ENCODE results near the gene LITAF. TPM values are rescaled to one million over a fixed set of nuclear protein-coding genes. Genes with fewer than 3 reads are reported as not detected.

LITAF gene
- total RNA-seq, 1 experiment from 2014 or later: 73.0 TPM

DNA sequence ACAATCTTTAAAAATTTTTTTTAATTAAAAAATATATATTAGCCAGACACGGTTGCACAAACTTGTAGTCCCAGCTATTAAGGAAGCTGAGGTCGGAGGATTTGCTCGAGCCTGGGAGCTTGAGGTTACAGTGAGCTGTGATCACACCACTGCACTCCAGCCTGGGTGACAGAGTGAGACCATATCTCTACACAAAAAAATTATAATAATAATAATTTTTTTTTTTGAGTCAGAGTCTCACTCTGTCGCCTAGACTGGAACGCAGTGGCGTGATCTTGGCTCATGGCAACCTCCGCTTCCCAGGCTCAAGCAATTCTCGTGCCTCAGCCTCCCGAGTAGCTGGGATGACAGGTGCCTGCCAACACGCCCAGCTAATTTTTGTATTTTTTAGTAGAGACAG, 23.8 kb downstream of the LITAF start (continued):
- TF ChIP-seq GTF2I (CRISPR knock-in tag; conservative IDR thresholded peaks at IDR 0.05): no peak
- TF ChIP-seq SMAD3 (CRISPR knock-in tag; IDR thresholded peaks at IDR 0.05; ENCODE audit: borderline replicate concordance): no peak

DNA sequence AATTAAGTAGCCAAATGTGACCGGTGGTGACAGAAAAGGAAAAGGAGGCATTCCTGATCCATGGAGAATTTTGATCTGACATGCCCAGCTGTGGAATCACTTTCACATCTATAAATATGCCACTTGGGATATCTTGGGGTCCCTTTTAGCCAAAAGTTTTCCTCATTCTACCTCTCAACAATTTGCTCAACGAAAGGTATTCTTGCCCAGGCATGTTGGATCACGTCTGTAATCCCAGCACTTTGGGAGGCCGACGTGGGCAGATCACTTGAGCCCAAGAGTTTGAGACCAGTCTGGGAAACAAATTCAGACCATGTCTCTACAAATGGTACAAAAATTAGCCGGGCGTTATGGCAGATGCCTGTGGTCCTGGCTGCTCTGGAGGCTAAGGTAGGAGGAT, 24.3 kb downstream of the LITAF start:
- Mint-ChIP-seq H3K9me3 (no peaks in the 10 kb centered on the region), H3K27me3 (ENCODE audit: low read depth) (no peaks in the 10 kb centered on the region), H3K4me3 (no peak overlapping the region), H3K36me3 (no peaks in the 10 kb centered on the region), H3K4me1 (peaks cover 48% of the 10 kb centered on the region), H3K27ac (peak overlapping the region; percentile 65)
- ChIA-PET CTCF (interaction anchor here (0.7 to 1.8 kb wide), 2 partner anchors 155 to 156 kb away, joined by 3 to 4 read pairs; no protein-coding TSS in a partner anchor), POLR2A (no interaction called here)
- TF ChIP-seq MXD4 (CRISPR knock-in tag; IDR thresholded peaks at IDR 0.05; ENCODE audit: borderline replicate concordance) (no peak), ATF1 (CRISPR knock-in tag; IDR thresholded peaks at IDR 0.05) (no peak), FOXP1 (CRISPR knock-in tag; IDR thresholded peaks at IDR 0.05; ENCODE audit: borderline replicate concordance) (no peak), ZNF232 (CRISPR knock-in tag; IDR thresholded peaks at IDR 0.05) (no peak), PRRX2 (CRISPR knock-in tag; IDR thresholded peaks at IDR 0.05) (no peak), ZNF121 (CRISPR knock-in tag; IDR thresholded peaks at IDR 0.05) (no peak), GRHL2 (CRISPR knock-in tag; IDR thresholded peaks at IDR 0.05; ENCODE audit: insufficient replicate concordance, severe bottlenecking) (no peak), ZNF138 (CRISPR knock-in tag; conservative IDR thresholded peaks at IDR 0.05) (no peak), RELA (CRISPR knock-in tag; IDR thresholded peaks at IDR 0.05; ENCODE audit: borderline replicate concordance) (no peak), FOXK1 (CRISPR knock-in tag; IDR thresholded peaks at IDR 0.05) (no peak)
- TF ChIP-seq, protein P1, sequence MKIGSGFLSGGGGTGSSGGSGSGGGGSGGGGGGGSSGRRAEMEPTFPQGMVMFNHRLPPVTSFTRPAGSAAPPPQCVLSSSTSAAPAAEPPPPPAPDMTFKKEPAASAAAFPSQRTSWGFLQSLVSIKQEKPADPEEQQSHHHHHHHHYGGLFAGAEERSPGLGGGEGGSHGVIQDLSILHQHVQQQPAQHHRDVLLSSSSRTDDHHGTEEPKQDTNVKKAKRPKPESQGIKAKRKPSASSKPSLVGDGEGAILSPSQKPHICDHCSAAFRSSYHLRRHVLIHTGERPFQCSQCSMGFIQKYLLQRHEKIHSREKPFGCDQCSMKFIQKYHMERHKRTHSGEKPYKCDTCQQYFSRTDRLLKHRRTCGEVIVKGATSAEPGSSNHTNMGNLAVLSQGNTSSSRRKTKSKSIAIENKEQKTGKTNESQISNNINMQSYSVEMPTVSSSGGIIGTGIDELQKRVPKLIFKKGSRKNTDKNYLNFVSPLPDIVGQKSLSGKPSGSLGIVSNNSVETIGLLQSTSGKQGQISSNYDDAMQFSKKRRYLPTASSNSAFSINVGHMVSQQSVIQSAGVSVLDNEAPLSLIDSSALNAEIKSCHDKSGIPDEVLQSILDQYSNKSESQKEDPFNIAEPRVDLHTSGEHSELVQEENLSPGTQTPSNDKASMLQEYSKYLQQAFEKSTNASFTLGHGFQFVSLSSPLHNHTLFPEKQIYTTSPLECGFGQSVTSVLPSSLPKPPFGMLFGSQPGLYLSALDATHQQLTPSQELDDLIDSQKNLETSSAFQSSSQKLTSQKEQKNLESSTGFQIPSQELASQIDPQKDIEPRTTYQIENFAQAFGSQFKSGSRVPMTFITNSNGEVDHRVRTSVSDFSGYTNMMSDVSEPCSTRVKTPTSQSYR (CRISPR knock-in tag; IDR thresholded peaks at IDR 0.05): no peak
- TF ChIP-seq, protein P2, sequence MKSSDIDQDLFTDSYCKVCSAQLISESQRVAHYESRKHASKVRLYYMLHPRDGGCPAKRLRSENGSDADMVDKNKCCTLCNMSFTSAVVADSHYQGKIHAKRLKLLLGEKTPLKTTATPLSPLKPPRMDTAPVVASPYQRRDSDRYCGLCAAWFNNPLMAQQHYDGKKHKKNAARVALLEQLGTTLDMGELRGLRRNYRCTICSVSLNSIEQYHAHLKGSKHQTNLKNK (CRISPR knock-in tag; IDR thresholded peaks at IDR 0.05): no peak
- TF ChIP-seq, protein P3, sequence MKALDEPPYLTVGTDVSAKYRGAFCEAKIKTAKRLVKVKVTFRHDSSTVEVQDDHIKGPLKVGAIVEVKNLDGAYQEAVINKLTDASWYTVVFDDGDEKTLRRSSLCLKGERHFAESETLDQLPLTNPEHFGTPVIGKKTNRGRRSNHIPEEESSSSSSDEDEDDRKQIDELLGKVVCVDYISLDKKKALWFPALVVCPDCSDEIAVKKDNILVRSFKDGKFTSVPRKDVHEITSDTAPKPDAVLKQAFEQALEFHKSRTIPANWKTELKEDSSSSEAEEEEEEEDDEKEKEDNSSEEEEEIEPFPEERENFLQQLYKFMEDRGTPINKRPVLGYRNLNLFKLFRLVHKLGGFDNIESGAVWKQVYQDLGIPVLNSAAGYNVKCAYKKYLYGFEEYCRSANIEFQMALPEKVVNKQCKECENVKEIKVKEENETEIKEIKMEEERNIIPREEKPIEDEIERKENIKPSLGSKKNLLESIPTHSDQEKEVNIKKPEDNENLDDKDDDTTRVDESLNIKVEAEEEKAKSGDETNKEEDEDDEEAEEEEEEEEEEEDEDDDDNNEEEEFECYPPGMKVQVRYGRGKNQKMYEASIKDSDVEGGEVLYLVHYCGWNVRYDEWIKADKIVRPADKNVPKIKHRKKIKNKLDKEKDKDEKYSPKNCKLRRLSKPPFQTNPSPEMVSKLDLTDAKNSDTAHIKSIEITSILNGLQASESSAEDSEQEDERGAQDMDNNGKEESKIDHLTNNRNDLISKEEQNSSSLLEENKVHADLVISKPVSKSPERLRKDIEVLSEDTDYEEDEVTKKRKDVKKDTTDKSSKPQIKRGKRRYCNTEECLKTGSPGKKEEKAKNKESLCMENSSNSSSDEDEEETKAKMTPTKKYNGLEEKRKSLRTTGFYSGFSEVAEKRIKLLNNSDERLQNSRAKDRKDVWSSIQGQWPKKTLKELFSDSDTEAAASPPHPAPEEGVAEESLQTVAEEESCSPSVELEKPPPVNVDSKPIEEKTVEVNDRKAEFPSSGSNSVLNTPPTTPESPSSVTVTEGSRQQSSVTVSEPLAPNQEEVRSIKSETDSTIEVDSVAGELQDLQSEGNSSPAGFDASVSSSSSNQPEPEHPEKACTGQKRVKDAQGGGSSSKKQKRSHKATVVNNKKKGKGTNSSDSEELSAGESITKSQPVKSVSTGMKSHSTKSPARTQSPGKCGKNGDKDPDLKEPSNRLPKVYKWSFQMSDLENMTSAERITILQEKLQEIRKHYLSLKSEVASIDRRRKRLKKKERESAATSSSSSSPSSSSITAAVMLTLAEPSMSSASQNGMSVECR (CRISPR knock-in tag; IDR thresholded peaks at IDR 0.05; ENCODE audit: borderline replicate concordance): no peak
- TF ChIP-seq, protein P4, sequence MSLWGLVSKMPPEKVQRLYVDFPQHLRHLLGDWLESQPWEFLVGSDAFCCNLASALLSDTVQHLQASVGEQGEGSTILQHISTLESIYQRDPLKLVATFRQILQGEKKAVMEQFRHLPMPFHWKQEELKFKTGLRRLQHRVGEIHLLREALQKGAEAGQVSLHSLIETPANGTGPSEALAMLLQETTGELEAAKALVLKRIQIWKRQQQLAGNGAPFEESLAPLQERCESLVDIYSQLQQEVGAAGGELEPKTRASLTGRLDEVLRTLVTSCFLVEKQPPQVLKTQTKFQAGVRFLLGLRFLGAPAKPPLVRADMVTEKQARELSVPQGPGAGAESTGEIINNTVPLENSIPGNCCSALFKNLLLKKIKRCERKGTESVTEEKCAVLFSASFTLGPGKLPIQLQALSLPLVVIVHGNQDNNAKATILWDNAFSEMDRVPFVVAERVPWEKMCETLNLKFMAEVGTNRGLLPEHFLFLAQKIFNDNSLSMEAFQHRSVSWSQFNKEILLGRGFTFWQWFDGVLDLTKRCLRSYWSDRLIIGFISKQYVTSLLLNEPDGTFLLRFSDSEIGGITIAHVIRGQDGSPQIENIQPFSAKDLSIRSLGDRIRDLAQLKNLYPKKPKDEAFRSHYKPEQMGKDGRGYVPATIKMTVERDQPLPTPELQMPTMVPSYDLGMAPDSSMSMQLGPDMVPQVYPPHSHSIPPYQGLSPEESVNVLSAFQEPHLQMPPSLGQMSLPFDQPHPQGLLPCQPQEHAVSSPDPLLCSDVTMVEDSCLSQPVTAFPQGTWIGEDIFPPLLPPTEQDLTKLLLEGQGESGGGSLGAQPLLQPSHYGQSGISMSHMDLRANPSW (CRISPR knock-in tag; conservative IDR thresholded peaks at IDR 0.05; ENCODE audit: low read depth): no peak
- TF ChIP-seq, protein P5, sequence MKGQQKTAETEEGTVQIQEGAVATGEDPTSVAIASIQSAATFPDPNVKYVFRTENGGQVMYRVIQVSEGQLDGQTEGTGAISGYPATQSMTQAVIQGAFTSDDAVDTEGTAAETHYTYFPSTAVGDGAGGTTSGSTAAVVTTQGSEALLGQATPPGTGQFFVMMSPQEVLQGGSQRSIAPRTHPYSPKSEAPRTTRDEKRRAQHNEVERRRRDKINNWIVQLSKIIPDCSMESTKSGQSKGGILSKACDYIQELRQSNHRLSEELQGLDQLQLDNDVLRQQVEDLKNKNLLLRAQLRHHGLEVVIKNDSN (CRISPR knock-in tag; IDR thresholded peaks at IDR 0.05): no peak
- DNase-seq (ENCODE audit: low spot score) (no peak), ATAC-seq (no peak)
